ENCODE results near the gene HNRNPR. TPM values are rescaled to one million over a fixed set of nuclear protein-coding genes. Genes with fewer than 3 reads are reported as not detected.
"Not testable (repeated sequence)": the region's sequence is repeated elsewhere in the genome, so short reads cannot be mapped to it uniquely, and the experiment has no call there.

Gene HNRNPR
- total RNA-seq, 2 donors from 2014 or later, result 40.5 to 51.6 TPM

GRCh38 chr1:23376890-23377811 is 33.1 kb upstream of the HNRNPR start:
- Histone ChIP-seq H3K27me3 (no peaks in the 10 kb centered on the region), H3K4me1 (no peaks in the 10 kb centered on the region), H3K36me3 (peaks cover 8% of the 10 kb centered on the region), H3K9me3 (no peaks in the 10 kb centered on the region), H3K4me3 (no peak overlapping the region), H3K27ac (peak overlapping the region; percentile 26 to 35)
- no peak for TF ChIP-seq CTCF (IDR thresholded peaks at IDR 0.05)
- DNase-seq (ENCODE audit: low spot score), result no peak

- H3K4me1 ChIP-seq, result peaks cover 0 to 28% of the 10 kb centered on the region in 2 donors
- not testable (repeated sequence) for H3K9me3 ChIP-seq, H3K27ac ChIP-seq
These were observed 30.1 kb upstream of the HNRNPR start for GRCh38 chr1:23374079-23374735.

GRCh38 chr1:23371987-23372880 is 28.1 kb upstream of the HNRNPR start:
- no peaks in the 10 kb centered on the region for H3K27me3 ChIP-seq
- peak overlapping the region in 1 of 2 donors; percentile 1 for H3K27ac ChIP-seq
- no peak overlapping the region for H3K4me3 ChIP-seq
- H3K9me3 ChIP-seq, result no peaks in the 10 kb centered on the region
- no peak for TF ChIP-seq CTCF (IDR thresholded peaks at IDR 0.05)
- DNase-seq (ENCODE audit: low spot score), result no peak
- no peaks in the 10 kb centered on the region for H3K36me3 ChIP-seq
- peaks cover 0 to 35% of the 10 kb centered on the region in 2 donors for H3K4me1 ChIP-seq

More at GRCh38 chr1:23374079-23374735, 30.1 kb upstream of the HNRNPR start:
- not testable (repeated sequence) for H3K36me3 ChIP-seq; H3K27me3 ChIP-seq; DNase-seq (ENCODE audit: low spot score); H3K4me3 ChIP-seq

GRCh38 chr1:23370709-23371584 is 26.9 kb upstream of the HNRNPR start:
- Histone ChIP-seq H3K27me3 (no peaks in the 10 kb centered on the region), H3K27ac (peak overlapping the region; percentile 99), H3K4me3 (peak overlapping the region in 1 of 2 donors; percentile 14), H3K36me3 (peaks cover 10% of the 10 kb centered on the region), H3K4me1 (peaks cover 0 to 38% of the 10 kb centered on the region in 2 donors), H3K9me3 (no peaks in the 10 kb centered on the region)
- no peak for TF ChIP-seq CTCF (IDR thresholded peaks at IDR 0.05)
- DNase-seq (ENCODE audit: low spot score), result no peak

- Histone ChIP-seq H3K4me1 (peaks cover 0 to 38% of the 10 kb centered on the region in 2 donors), H3K36me3 (peaks cover 16% of the 10 kb centered on the region), H3K27me3 (no peaks in the 10 kb centered on the region), H3K4me3 (peak overlapping the region in 1 of 2 donors; percentile 90), H3K9me3 (peaks cover 0 to 3% of the 10 kb centered on the region in 2 donors), H3K27ac (peak overlapping the region; percentile 99)
- no peak for DNase-seq (ENCODE audit: low spot score)
- TF ChIP-seq CTCF (IDR thresholded peaks at IDR 0.05), result no peak
These were observed 26.2 kb upstream of the HNRNPR start for GRCh38 chr1:23370330-23370708.

Measured in right atrium auricular region (tissue), 2 donors.